SK-N-SH treated with all-trans-retinoic acid at 6 μM for 48 hours (cell line): ENCODE results near the gene SLC1A7.

Experiments used
- ATAC-seq: fragments of 200-7000 bp; cut with Tn5 transposase; 3 replicates; pipeline ENCODE4 v1.9.1; 2020; ENCODE audit warnings: mild to moderate bottlenecking, moderate library complexity
- ARNTL ChIP-seq: fragments of 450-650 bp; formaldehyde crosslinking; IDR thresholded peaks from 2 replicates; pipeline ENCODE4 v1.5.0; 2020; ENCODE audit warnings: low read depth, mild to moderate bottlenecking, moderate library complexity, borderline replicate concordance
- BACH2 ChIP-seq: fragments of 250-450 bp; sonication (Bioruptor Pico); IDR thresholded peaks from 2 replicates; pipeline ENCODE4 v1.9.0; 2021; ENCODE audit warnings: mild to moderate bottlenecking, borderline replicate concordance
- CSDC2 ChIP-seq: fragments of 250-450 bp; sonication (Bioruptor Pico); IDR thresholded peaks from 2 replicates; pipeline ENCODE4 v1.5.0; 2020; ENCODE audit warnings: mild to moderate bottlenecking, moderate library complexity
- CSRNP3 ChIP-seq: fragments of 250-450 bp; sonication (Bioruptor Pico); IDR thresholded peaks from 2 replicates; pipeline ENCODE4 v1.5.1; 2021; ENCODE audit warnings: mild to moderate bottlenecking, moderate library complexity
- ESRRG ChIP-seq: fragments of 250-450 bp; sonication (Bioruptor Pico); IDR thresholded peaks from 2 replicates; pipeline ENCODE4 v1.6.1; 2021; ENCODE audit warnings: mild to moderate bottlenecking
- GLIS3 ChIP-seq: fragments of 250-450 bp; sonication (Bioruptor Pico); IDR thresholded peaks from 2 replicates; pipeline ENCODE4 v1.5.0; 2020; ENCODE audit warnings: mild to moderate bottlenecking, moderate library complexity
- ISL1 ChIP-seq: fragments of 250-450 bp; sonication (Bioruptor Pico); IDR thresholded peaks from 2 replicates; pipeline ENCODE4 v2.1.2; 2022; ENCODE audit warnings: mild to moderate bottlenecking, moderate library complexity
- OSR1 ChIP-seq: fragments of 250-450 bp; sonication (Bioruptor Pico); IDR thresholded peaks from 2 replicates; pipeline ENCODE4 v1.8.0; 2022; ENCODE audit warnings: moderate library complexity, mild to moderate bottlenecking, inconsistent platforms
- PATZ1 ChIP-seq: fragments of 250-450 bp; sonication (Bioruptor Pico); IDR thresholded peaks from 2 replicates; pipeline ENCODE4 v1.8.0; 2020; ENCODE audit warnings: mild to moderate bottlenecking, moderate library complexity, borderline replicate concordance
- PPARA ChIP-seq: fragments of 250-450 bp; sonication (Bioruptor Pico); IDR thresholded peaks from 2 replicates; pipeline ENCODE4 v1.5.0; 2020; ENCODE audit warnings: mild to moderate bottlenecking, borderline replicate concordance
- RARB ChIP-seq: fragments of 250-450 bp; sonication (Bioruptor Pico); IDR thresholded peaks from 2 replicates; pipeline ENCODE4 v1.8.0; 2021; ENCODE audit warnings: mild to moderate bottlenecking, moderate library complexity
- SNAI2 ChIP-seq: fragments of 250-450 bp; sonication (Bioruptor Pico); IDR thresholded peaks from 2 replicates; pipeline ENCODE4 v1.5.0; 2020; ENCODE audit warnings: mild to moderate bottlenecking, moderate library complexity
- TCF4 ChIP-seq: fragments of 250-450 bp; sonication (Bioruptor Pico); IDR thresholded peaks from 2 replicates; pipeline ENCODE4 v1.8.0; 2021; ENCODE audit warnings: mild to moderate bottlenecking, moderate library complexity, borderline replicate concordance
- TOX ChIP-seq: fragments of 250-450 bp; sonication (Bioruptor Pico); IDR thresholded peaks from 2 replicates; pipeline ENCODE4 v1.8.0; 2021; ENCODE audit warnings: mild to moderate bottlenecking, moderate library complexity, borderline replicate concordance
- ZC3H10 ChIP-seq: fragments of 250-450 bp; sonication (Bioruptor Pico); IDR thresholded peaks from 2 replicates; pipeline ENCODE4 v1.5.1; 2021; ENCODE audit warnings: mild to moderate bottlenecking, moderate library complexity
- ZFP3 ChIP-seq: fragments of 250-450 bp; sonication (Bioruptor Pico); IDR thresholded peaks from 2 replicates; pipeline ENCODE4 v1.5.0; 2020; ENCODE audit warnings: mild to moderate bottlenecking, moderate library complexity
- ZFP30 ChIP-seq: fragments of 450-650 bp; formaldehyde crosslinking; IDR thresholded peaks from 2 replicates; pipeline ENCODE4 v1.5.0; 2022; ENCODE audit warnings: mild to moderate bottlenecking, moderate library complexity
- ZNF565 ChIP-seq: fragments of 450-650 bp; formaldehyde crosslinking; conservative IDR thresholded peaks from 2 replicates; pipeline ENCODE4 v1.5.0; 2020; ENCODE audit warnings: low read depth, mild to moderate bottlenecking, moderate library complexity
- ZNF70 ChIP-seq: fragments of 450-650 bp; formaldehyde crosslinking; IDR thresholded peaks from 2 replicates; pipeline ENCODE4 v1.5.0; 2020; ENCODE audit warnings: mild to moderate bottlenecking, moderate library complexity
- ZNF8 ChIP-seq: fragments of 450-650 bp; formaldehyde crosslinking; IDR thresholded peaks from 2 replicates; pipeline ENCODE4 v1.5.0; 2020; ENCODE audit warnings: mild to moderate bottlenecking, moderate library complexity
- TF ChIP-seq, protein P1 (sequence below): fragments of 250-450 bp; sonication (Bioruptor Pico); IDR thresholded peaks from 2 replicates; pipeline ENCODE4 v1.5.1; 2020; ENCODE audit warnings: low read depth, mild to moderate bottlenecking, moderate library complexity
- TF ChIP-seq, protein P2 (sequence below): fragments of 250-450 bp; sonication (Bioruptor Pico); IDR thresholded peaks from 2 replicates; pipeline ENCODE4 v1.5.0; 2020; ENCODE audit warnings: mild to moderate bottlenecking, moderate library complexity

Gene SLC1A7

GRCh38 chr1:53111693-53112092 is 30.7 kb downstream of the SLC1A7 start:
- TF ChIP-seq TCF4 (CRISPR knock-in tag) (no peak), RARB (CRISPR knock-in tag) (no peak), ZNF8 (CRISPR knock-in tag) (no peak), CSRNP3 (no peak), ZNF70 (CRISPR knock-in tag) (no peak), ZC3H10 (CRISPR knock-in tag) (no peak), CSDC2 (CRISPR knock-in tag) (no peak), PPARA (CRISPR knock-in tag) (no peak), ZFP30 (CRISPR knock-in tag) (no peak), ARNTL (CRISPR knock-in tag) (no peak), ESRRG (CRISPR knock-in tag) (no peak), TOX (no peak), GLIS3 (CRISPR knock-in tag) (no peak), ZNF565 (CRISPR knock-in tag) (no peak), OSR1 (no peak)
- no peak for ATAC-seq

- TF ChIP-seq CSRNP3 (no peak), ZNF565 (CRISPR knock-in tag) (no peak), PPARA (CRISPR knock-in tag) (no peak), PATZ1 (CRISPR knock-in tag) (no peak), OSR1 (no peak), ZFP30 (CRISPR knock-in tag) (no peak), BACH2 (no peak), ZNF8 (CRISPR knock-in tag) (no peak), ZC3H10 (CRISPR knock-in tag) (no peak), CSDC2 (CRISPR knock-in tag) (no peak), SNAI2 (CRISPR knock-in tag) (no peak), TCF4 (CRISPR knock-in tag) (no peak), TOX (no peak), ARNTL (CRISPR knock-in tag) (no peak), ESRRG (CRISPR knock-in tag) (no peak), ZFP3 (CRISPR knock-in tag) (no peak), ZNF70 (CRISPR knock-in tag) (no peak), ISL1 (CRISPR knock-in tag) (no peak)
- TF ChIP-seq, protein P1, sequence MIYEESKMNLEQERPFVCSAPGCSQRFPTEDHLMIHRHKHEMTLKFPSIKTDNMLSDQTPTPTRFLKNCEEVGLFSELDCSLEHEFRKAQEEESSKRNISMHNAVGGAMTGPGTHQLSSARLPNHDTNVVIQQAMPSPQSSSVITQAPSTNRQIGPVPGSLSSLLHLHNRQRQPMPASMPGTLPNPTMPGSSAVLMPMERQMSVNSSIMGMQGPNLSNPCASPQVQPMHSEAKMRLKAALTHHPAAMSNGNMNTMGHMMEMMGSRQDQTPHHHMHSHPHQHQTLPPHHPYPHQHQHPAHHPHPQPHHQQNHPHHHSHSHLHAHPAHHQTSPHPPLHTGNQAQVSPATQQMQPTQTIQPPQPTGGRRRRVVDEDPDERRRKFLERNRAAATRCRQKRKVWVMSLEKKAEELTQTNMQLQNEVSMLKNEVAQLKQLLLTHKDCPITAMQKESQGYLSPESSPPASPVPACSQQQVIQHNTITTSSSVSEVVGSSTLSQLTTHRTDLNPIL (CRISPR knock-in tag) = no peak
- TF ChIP-seq, all 23 proteins: peak for 0
- no peak for ATAC-seq
Observed at GRCh38 chr1:53111073-53111556, 31.3 kb downstream of the SLC1A7 start.

GRCh38 chr1:53110370-53111072 is 31.9 kb downstream of the SLC1A7 start:
- no peak for ATAC-seq
- no peak for TF ChIP-seq ZFP3 (CRISPR knock-in tag)
- no peak for TF ChIP-seq PPARA (CRISPR knock-in tag)
- TF ChIP-seq, protein P2, sequence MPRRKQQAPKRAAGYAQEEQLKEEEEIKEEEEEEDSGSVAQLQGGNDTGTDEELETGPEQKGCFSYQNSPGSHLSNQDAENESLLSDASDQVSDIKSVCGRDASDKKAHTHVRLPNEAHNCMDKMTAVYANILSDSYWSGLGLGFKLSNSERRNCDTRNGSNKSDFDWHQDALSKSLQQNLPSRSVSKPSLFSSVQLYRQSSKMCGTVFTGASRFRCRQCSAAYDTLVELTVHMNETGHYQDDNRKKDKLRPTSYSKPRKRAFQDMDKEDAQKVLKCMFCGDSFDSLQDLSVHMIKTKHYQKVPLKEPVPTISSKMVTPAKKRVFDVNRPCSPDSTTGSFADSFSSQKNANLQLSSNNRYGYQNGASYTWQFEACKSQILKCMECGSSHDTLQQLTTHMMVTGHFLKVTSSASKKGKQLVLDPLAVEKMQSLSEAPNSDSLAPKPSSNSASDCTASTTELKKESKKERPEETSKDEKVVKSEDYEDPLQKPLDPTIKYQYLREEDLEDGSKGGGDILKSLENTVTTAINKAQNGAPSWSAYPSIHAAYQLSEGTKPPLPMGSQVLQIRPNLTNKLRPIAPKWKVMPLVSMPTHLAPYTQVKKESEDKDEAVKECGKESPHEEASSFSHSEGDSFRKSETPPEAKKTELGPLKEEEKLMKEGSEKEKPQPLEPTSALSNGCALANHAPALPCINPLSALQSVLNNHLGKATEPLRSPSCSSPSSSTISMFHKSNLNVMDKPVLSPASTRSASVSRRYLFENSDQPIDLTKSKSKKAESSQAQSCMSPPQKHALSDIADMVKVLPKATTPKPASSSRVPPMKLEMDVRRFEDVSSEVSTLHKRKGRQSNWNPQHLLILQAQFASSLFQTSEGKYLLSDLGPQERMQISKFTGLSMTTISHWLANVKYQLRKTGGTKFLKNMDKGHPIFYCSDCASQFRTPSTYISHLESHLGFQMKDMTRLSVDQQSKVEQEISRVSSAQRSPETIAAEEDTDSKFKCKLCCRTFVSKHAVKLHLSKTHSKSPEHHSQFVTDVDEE (CRISPR knock-in tag) = no peak
- no peak for TF ChIP-seq ZNF8 (CRISPR knock-in tag)
- TF ChIP-seq ESRRG (CRISPR knock-in tag) = no peak
- no peak for TF ChIP-seq GLIS3 (CRISPR knock-in tag)
- TF ChIP-seq, protein P1 (CRISPR knock-in tag) = no peak
- TF ChIP-seq ZNF70 (CRISPR knock-in tag) = no peak
- no peak for TF ChIP-seq ZFP30 (CRISPR knock-in tag)
- TF ChIP-seq SNAI2 (CRISPR knock-in tag) = no peak
- no peak for TF ChIP-seq TCF4 (CRISPR knock-in tag)
- TF ChIP-seq CSRNP3 = no peak
- TF ChIP-seq TOX = no peak
